B cell (primary cell): ENCODE results near the gene PRKAG2. TPM values are rescaled to one million over a fixed set of nuclear protein-coding genes. Genes with fewer than 3 reads are reported as not detected.

ENCODE experiments used
- ATAC-seq: fragments of 200-7000 bp; cut with Tn5 transposase; one replicate; pipeline ENCODE4 v1.10.0; 2021; ENCODE audit warnings: low read depth, mild to moderate bottlenecking, moderate number of reproducible peaks, moderate library complexity
- CTCF ChIA-PET: fragments of 350-600 bp; sonication (Branson Sonifier 250); formaldehyde crosslinking; loops from one replicate; lab custom pipeline; 2021; ENCODE audit warnings: antibody characterized with exemption, inconsistent platforms; lab: Charles Lee
- POLR2A ChIA-PET: fragments of 350-600 bp; sonication (Branson Sonifier 250); formaldehyde crosslinking; loops from one replicate; lab custom pipeline; 2021; ENCODE audit warnings: antibody characterized with exemption; lab: Charles Lee
- DNase-seq: peaks from one replicate; pipeline ENCODE4 v3.0.0; 2013
- H2AFZ ChIP-seq: 2 replicates; pipeline ENCODE4 v1.6.1; 2012; ENCODE audit warnings: mild to moderate bottlenecking, low read depth, low read length; ENCODE audit not compliant: insufficient read depth, poor library complexity, severe bottlenecking
- H3K27ac ChIP-seq, 2 donors: 1 replicate in 1 of 2; 2 replicates in 1 of 2; pipeline ENCODE4 v1.5.1; 2012 to 2013; ENCODE audit warnings: low read length in 2 of 2, mild to moderate bottlenecking in 2 of 2, moderate library complexity in 1 of 2
- H3K27me3 ChIP-seq, 4 experiments: fragments of 200-600 bp in 1 of 4; sonication (generic) in 1 of 4; replicated peaks in 1 of 4; 1 replicate in 2 of 4; 2 replicates in 2 of 4; pipeline versions ENCODE4 v1.6.1 to v1.7.0; 2013 to 2016; ENCODE audit warnings: low read length in 3 of 4, mild to moderate bottlenecking in 2 of 4, mixed read lengths in 1 of 4, moderate library complexity in 1 of 4; ENCODE audit not compliant: insufficient read depth in 4 of 4, control insufficient read depth in 3 of 4; ENCODE audit errors: control extremely low read depth in 1 of 4
- H3K36me3 ChIP-seq, 2 experiments: replicated peaks in 1 of 2; 1 replicate in 1 of 2; 2 replicates in 1 of 2; pipeline versions ENCODE4 v1.6.1 to v1.7.1; 2013; ENCODE audit warnings: low read length in 1 of 2; ENCODE audit not compliant: insufficient read depth in 2 of 2, control insufficient read depth in 1 of 2; ENCODE audit errors: control extremely low read depth in 1 of 2, extremely low read depth in 1 of 2
- H3K4me1 ChIP-seq, 2 donors: fragments of 200-600 bp in 1 of 2; sonication (generic) in 1 of 2; 1 replicate in 1 of 2; 2 replicates in 1 of 2; pipeline versions ENCODE4 v1.5.1 to v1.6.1; 2013 to 2017; ENCODE audit warnings: low read length in 2 of 2; ENCODE audit not compliant: control insufficient read depth in 2 of 2, insufficient read depth in 2 of 2
- H3K4me2 ChIP-seq: replicated peaks from 2 replicates; pipeline ENCODE3; 2012; ENCODE audit warnings: mild to moderate bottlenecking, low read depth, low read length; ENCODE audit not compliant: poor library complexity, severe bottlenecking
- H3K4me3 ChIP-seq, 5 experiments: fragments of 200-600 bp in 1 of 5; sonication (generic) in 1 of 5; 1 replicate in 3 of 5; 2 replicates in 2 of 5; pipeline versions ENCODE4 v1.5.1 to v1.7.0; 2011 to 2016; ENCODE audit warnings: low read length in 4 of 5, mild to moderate bottlenecking in 4 of 5, low read depth in 2 of 5, control low read depth in 1 of 5, moderate library complexity in 1 of 5; ENCODE audit not compliant: insufficient read depth in 1 of 5; ENCODE audit errors: control extremely low read depth in 1 of 5, extremely low read depth in 1 of 5
- H3K79me2 ChIP-seq: fragments of 200-600 bp; sonication (generic); one replicate; pipeline ENCODE4 v1.6.0; 2016; ENCODE audit warnings: low read length; ENCODE audit not compliant: control insufficient read depth, insufficient read depth
- H3K9ac ChIP-seq: fragments of 200-600 bp; sonication (generic); 2 replicates; pipeline ENCODE4 v1.6.1; 2017; ENCODE audit warnings: mild to moderate bottlenecking, low read length, moderate library complexity
- H3K9me3 ChIP-seq, 3 donors: one replicate each; pipeline versions ENCODE4 v1.6.1 to v1.7.1; 2013; ENCODE audit warnings: low read length in 2 of 3; ENCODE audit not compliant: control insufficient read depth in 2 of 3, insufficient read depth in 1 of 3; ENCODE audit errors: control extremely low read depth in 1 of 3
- H4K20me1 ChIP-seq: 2 replicates; pipeline ENCODE4 v1.6.0; 2012; ENCODE audit warnings: mild to moderate bottlenecking, low read length; ENCODE audit not compliant: insufficient read depth, control insufficient read depth, poor library complexity, severe bottlenecking
- H3K27ac Mint-ChIP-seq: one replicate; pipeline ENCODE4 v1.8.0; 2021; ENCODE audit warnings: mixed read lengths
- H3K27me3 Mint-ChIP-seq: one replicate; pipeline ENCODE4 v1.8.0; 2021; ENCODE audit warnings: mixed read lengths
- H3K4me1 Mint-ChIP-seq: one replicate; pipeline ENCODE4 v1.8.0; 2021; ENCODE audit warnings: mixed read lengths
- H3K4me3 Mint-ChIP-seq: one replicate; pipeline ENCODE4 v1.8.0; 2021; ENCODE audit warnings: mixed read lengths
- H3K9me3 Mint-ChIP-seq: one replicate; pipeline ENCODE4 v1.8.0; 2022; ENCODE audit warnings: mixed read lengths; ENCODE audit not compliant: insufficient read depth
- EZH2 ChIP-seq: IDR thresholded peaks from 2 replicates; pipeline ENCODE4 v1.6.1; 2012; ENCODE audit warnings: borderline replicate concordance, low read depth, mild to moderate bottlenecking, moderate library complexity, low read length; ENCODE audit not compliant: insufficient read depth, poor library complexity, severe bottlenecking
- WGBS: methylation state at CpG from one replicate; pipeline ENCODE4 v1.1.5; 2013; ENCODE audit warnings: missing lambda C conversion rate; ENCODE audit not compliant: insufficient coverage; 5-methylcytosine and 5-hydroxymethylcytosine counted together
- intact Hi-C: fragments of 100-400 bp; cut with micrococcal nuclease; formaldehyde crosslinking; loops from one replicate; pipeline ENCODE4 v1.10.0; 2022
- polyA plus RNA-seq: library from polyadenylated mRNA; depleted of rRNA; stranded (reverse); fragments of >200 nt; gene quantifications from 2 replicates; pipeline ENCODE4 v1.2.3, GENCODE V29; 2012
- total RNA-seq, 2 donors: library from RNA; stranded (reverse); fragments of 120-200 nt in 1 of 2; gene quantifications; 1 replicate in 1 of 2; 2 replicates in 1 of 2; pipeline versions ENCODE4 v1.2.3 to v1.2.4, GENCODE V29; 2013 to 2022
- TF ChIP-seq, protein P1 (sequence below): fragments of 200-600 bp; IDR thresholded peaks from one replicate; pipeline ENCODE4 v1.8.0; 2022; ENCODE audit warnings: antibody characterized with exemption, mild to moderate bottlenecking

The PRKAG2 gene
- total and polyA plus RNA-seq, 2 donors (not counting 1 experiment from before 2014, with no cell fraction given) = 22.1 to 56.3 TPM

DNA sequence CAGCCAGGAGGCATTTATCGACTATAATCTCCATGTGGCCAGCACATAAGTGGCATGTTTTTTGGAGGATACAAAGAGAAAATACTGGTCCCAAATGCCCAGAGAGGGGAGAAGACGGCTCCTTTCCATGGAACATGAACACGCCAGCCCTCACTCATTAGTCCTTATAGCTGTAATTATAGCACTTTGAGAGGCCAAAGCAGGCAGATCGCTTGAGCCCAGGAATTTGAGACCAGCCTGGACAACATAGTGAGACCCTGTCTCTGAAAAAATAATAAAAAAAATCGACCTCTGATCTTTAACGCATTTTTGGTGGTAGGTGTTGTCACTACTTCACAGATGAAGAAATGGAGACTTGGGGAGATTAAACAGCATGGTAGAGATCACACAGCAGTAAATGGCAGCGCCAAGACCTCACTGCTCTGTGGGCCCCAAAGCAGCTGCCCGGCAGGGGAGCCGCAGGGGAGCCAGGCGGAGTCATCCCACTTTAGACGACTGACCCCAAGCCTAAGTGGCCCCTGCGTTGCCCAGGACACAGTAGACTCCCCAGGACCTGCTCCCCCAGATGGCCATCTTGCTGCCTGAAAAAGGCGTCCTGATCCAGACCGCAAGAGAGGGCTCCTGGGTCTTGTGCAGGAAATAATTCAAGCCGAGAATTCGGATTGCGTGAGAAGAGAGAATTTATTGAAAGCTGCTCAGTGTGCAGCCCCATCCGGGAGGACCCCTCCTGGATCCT is 21.2 kb upstream of the PRKAG2 start:
- Histone ChIP-seq H4K20me1 (no peaks in the 10 kb centered on the region), H3K9me3 (no peaks in the 10 kb centered on the region), H3K4me3 (no peak overlapping the region), H3K4me1 (no peaks in the 10 kb centered on the region), H3K79me2 (no peaks in the 10 kb centered on the region), H3K9ac (no peak overlapping the region), H2AFZ (no peak overlapping the region), H3K27me3 (peaks cover 0 to 12% (median 0%) of the 10 kb centered on the region in 4 experiments), H3K36me3 (no peaks in the 10 kb centered on the region), H3K27ac (no peak overlapping the region), H3K4me2 (no peak overlapping the region)
- TF ChIP-seq, protein P1, sequence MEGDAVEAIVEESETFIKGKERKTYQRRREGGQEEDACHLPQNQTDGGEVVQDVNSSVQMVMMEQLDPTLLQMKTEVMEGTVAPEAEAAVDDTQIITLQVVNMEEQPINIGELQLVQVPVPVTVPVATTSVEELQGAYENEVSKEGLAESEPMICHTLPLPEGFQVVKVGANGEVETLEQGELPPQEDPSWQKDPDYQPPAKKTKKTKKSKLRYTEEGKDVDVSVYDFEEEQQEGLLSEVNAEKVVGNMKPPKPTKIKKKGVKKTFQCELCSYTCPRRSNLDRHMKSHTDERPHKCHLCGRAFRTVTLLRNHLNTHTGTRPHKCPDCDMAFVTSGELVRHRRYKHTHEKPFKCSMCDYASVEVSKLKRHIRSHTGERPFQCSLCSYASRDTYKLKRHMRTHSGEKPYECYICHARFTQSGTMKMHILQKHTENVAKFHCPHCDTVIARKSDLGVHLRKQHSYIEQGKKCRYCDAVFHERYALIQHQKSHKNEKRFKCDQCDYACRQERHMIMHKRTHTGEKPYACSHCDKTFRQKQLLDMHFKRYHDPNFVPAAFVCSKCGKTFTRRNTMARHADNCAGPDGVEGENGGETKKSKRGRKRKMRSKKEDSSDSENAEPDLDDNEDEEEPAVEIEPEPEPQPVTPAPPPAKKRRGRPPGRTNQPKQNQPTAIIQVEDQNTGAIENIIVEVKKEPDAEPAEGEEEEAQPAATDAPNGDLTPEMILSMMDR = no peak
- TF ChIP-seq EZH2 = no peak
- intact Hi-C loops = no loop called here
- POLR2A ChIA-PET = no interaction called here
- WGBS = 96% methylated on average over 13 of the region's 18 CpGs
- Mint-ChIP-seq H3K9me3 (no peaks in the 10 kb centered on the region), H3K4me3 (no peak overlapping the region), H3K27me3 (peaks cover 38% of the 10 kb centered on the region), H3K27ac (no peak overlapping the region), H3K4me1 (no peaks in the 10 kb centered on the region)
- DNase-seq (no peak), ATAC-seq (no peak)
- CTCF ChIA-PET = interaction anchor here (0.8 to 1.1 kb wide), 2 partner anchors 32 to 105 kb away, joined by 3 to 4 read pairs; no protein-coding TSS in a partner anchor

DNA sequence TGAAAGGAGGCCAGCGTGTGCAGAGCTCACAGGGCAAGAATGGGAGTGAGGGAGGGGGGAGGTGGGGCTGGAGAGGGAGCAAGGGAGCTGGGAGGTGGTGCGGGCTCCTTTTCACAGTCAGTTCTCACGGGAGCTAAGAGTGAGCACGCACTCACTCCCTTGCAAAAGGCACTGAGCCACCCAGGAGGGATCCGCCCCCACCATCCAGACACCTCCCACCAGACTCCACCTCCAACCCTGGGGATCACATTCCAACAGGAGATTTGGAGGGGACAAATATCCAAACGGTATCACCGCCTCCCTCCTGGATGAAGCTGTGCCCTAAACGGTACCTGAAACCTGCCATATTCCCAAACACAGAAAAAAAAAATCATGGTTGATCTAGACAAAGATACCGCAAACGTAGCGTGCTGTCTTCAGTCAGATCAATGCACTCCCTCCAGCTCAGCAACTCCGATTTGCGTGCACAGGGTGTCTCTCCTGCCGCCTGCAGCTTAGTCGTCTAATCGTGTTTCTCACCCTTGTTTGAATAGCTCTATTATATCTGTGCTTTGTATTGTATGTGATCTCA is 20.3 kb upstream of the PRKAG2 start:
- H3K9me3 Mint-ChIP-seq = no peaks in the 10 kb centered on the region
- ChIA-PET POLR2A (no interaction called here), CTCF (interaction anchor here (0.8 to 1.1 kb wide), 2 partner anchors 31 to 104 kb away, joined by 3 to 4 read pairs; no protein-coding TSS in a partner anchor)
- H3K79me2 ChIP-seq = no peaks in the 10 kb centered on the region
- no peaks in the 10 kb centered on the region for H4K20me1 ChIP-seq
- H3K4me3 ChIP-seq = no peak overlapping the region
- H3K27me3 Mint-ChIP-seq = peaks cover 35% of the 10 kb centered on the region
- no peak overlapping the region for H3K27ac ChIP-seq
- no peak overlapping the region for H3K9ac ChIP-seq
- ATAC-seq = no peak
- H3K27ac Mint-ChIP-seq = no peak overlapping the region
- no peaks in the 10 kb centered on the region for H3K36me3 ChIP-seq
- WGBS = 71% methylated on average over 5 of the region's 16 CpGs
- DNase-seq = no peak
- no peak for TF ChIP-seq EZH2
- TF ChIP-seq, protein P1 = no peak
- no peak overlapping the region for H3K4me2 ChIP-seq
- peaks cover 0 to 12% (median 0%) of the 10 kb centered on the region in 4 experiments for H3K27me3 ChIP-seq
- H2AFZ ChIP-seq = no peak overlapping the region
- H3K4me3 Mint-ChIP-seq = no peak overlapping the region
- no peaks in the 10 kb centered on the region for H3K4me1 Mint-ChIP-seq
- no peaks in the 10 kb centered on the region for H3K9me3 ChIP-seq
- H3K4me1 ChIP-seq = no peaks in the 10 kb centered on the region
- intact Hi-C loops = no loop called here
